ENCODE data around the gene CDH5. TPM values are rescaled to one million over a fixed set of nuclear protein-coding genes. Genes with fewer than 3 reads are reported as not detected.

Gene CDH5
- total RNA-seq, 2 donors from 2014 or later: 0.18 TPM; not detected in 1

- 80 to 86% methylated on average over 8 to 13 of the region's 13 CpGs for WGBS, 2 experiments (ENCODE audit: insufficient coverage in 1 of 2, insufficient read length in 1 of 2)
- peak; percentile 56 for TF ChIP-seq CTCF (conservative IDR thresholded peaks at IDR 0.05)
- Histone ChIP-seq H3K27ac (ENCODE audit: low read depth, low read length) (no peak overlapping the region), H3K4me3 (ENCODE audit: low read length) (no peak overlapping the region), H3K27me3 (ENCODE audit: control insufficient read depth, insufficient read depth, low read length, poor library complexity, severe bottlenecking) (no peaks in the 10 kb centered on the region), H3K36me3 (ENCODE audit: control insufficient read depth, insufficient read depth, low read length) (no peaks in the 10 kb centered on the region), H3K9ac (ENCODE audit: extremely low read depth, low read length, poor library complexity, severe bottlenecking) (no peak overlapping the region), H3K9me3 (ENCODE audit: control insufficient read depth, low read length) (no peaks in the 10 kb centered on the region), H3K4me1 (ENCODE audit: control insufficient read depth, insufficient read depth, low read length) (no peaks in the 10 kb centered on the region)
- Mint-ChIP-seq H3K36me3 (ENCODE audit: low read depth) (no peaks in the 10 kb centered on the region), H3K27me3 (ENCODE audit: insufficient read depth) (no peaks in the 10 kb centered on the region), H3K9me3 (no peaks in the 10 kb centered on the region), H3K4me1 (peaks cover 14% of the 10 kb centered on the region), H3K4me3 (no peak overlapping the region), H3K27ac (peak overlapping the region; percentile 96)
- peak; percentile 78 for DNase-seq
Measured at GRCh38 chr16:66382171-66382965, 15.9 kb downstream of the CDH5 start.

DNA sequence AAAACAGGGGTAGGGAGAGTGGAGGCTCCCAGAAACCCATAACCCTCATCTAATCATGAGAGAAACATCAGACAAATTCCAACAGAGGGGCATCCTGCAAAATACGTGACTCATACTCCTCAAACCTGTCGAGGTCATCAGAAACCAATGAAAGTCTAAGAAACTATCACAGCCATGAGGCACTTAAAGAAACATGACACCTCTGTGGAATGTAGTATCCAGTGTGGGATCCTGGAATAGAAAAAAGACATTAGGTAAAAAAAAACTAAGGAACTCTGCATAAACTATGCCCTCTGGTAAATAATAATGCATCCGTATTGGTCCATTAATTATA, 16.4 kb downstream of the CDH5 start:
- H3K27ac Mint-ChIP-seq: peak overlapping the region; percentile 96
- no peaks in the 10 kb centered on the region for H3K36me3 Mint-ChIP-seq (ENCODE audit: low read depth)
- no peak overlapping the region for H3K4me3 Mint-ChIP-seq
- Histone ChIP-seq H3K9me3 (ENCODE audit: control insufficient read depth, low read length) (no peaks in the 10 kb centered on the region), H3K4me1 (ENCODE audit: control insufficient read depth, insufficient read depth, low read length) (no peaks in the 10 kb centered on the region), H3K27ac (ENCODE audit: low read depth, low read length) (no peak overlapping the region), H3K27me3 (ENCODE audit: control insufficient read depth, insufficient read depth, low read length, poor library complexity, severe bottlenecking) (no peaks in the 10 kb centered on the region), H3K4me3 (ENCODE audit: low read length) (no peak overlapping the region), H3K36me3 (ENCODE audit: control insufficient read depth, insufficient read depth, low read length) (no peaks in the 10 kb centered on the region), H3K9ac (ENCODE audit: extremely low read depth, low read length, poor library complexity, severe bottlenecking) (no peak overlapping the region)
- no peak for TF ChIP-seq CTCF (conservative IDR thresholded peaks at IDR 0.05)
- H3K4me1 Mint-ChIP-seq: peaks cover 14% of the 10 kb centered on the region
- DNase-seq: no peak
- H3K9me3 Mint-ChIP-seq: no peaks in the 10 kb centered on the region
- 72 to 80% methylated on average over 3 of the region's 3 CpGs for WGBS, 2 experiments (ENCODE audit: insufficient coverage in 1 of 2, insufficient read length in 1 of 2)
- no peaks in the 10 kb centered on the region for H3K27me3 Mint-ChIP-seq (ENCODE audit: insufficient read depth)

DNA sequence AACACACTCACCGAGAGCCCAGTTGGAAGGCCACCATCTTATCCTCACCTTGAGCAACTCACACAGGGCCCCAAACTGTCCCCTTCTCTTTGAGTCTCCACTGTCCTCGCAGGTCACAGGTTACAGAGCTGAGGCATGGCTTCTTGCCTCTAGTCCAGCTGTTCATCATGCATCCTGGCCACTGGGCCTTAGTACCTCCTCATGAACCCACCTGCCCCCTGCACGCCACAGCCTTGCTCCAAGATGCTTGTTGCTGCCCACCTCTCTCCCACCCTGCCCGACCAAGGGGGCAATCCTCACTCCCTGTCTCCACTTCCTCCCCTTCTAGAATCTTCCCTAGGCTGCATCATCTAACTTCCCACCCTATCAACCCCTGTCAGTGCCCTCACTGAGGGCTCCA, 17.1 kb downstream of the CDH5 start:
- H3K9ac ChIP-seq (ENCODE audit: extremely low read depth, low read length, poor library complexity, severe bottlenecking): no peak overlapping the region
- Mint-ChIP-seq H3K9me3 (no peaks in the 10 kb centered on the region), H3K4me3 (no peak overlapping the region), H3K27me3 (ENCODE audit: insufficient read depth) (no peaks in the 10 kb centered on the region), H3K4me1 (peaks cover 14% of the 10 kb centered on the region), H3K27ac (peak overlapping the region; percentile 96), H3K36me3 (ENCODE audit: low read depth) (no peaks in the 10 kb centered on the region)
- H3K27ac ChIP-seq (ENCODE audit: low read depth, low read length): no peak overlapping the region
- no peak overlapping the region for H3K4me3 ChIP-seq (ENCODE audit: low read length)
- no peaks in the 10 kb centered on the region for H3K9me3 ChIP-seq (ENCODE audit: control insufficient read depth, low read length)
- DNase-seq: no peak
- 92 to 100% methylated on average over 3 to 4 of the region's 4 CpGs for WGBS, 2 experiments (ENCODE audit: insufficient coverage in 1 of 2, insufficient read length in 1 of 2)
- H3K4me1 ChIP-seq (ENCODE audit: control insufficient read depth, insufficient read depth, low read length): no peaks in the 10 kb centered on the region
- H3K36me3 ChIP-seq (ENCODE audit: control insufficient read depth, insufficient read depth, low read length): no peaks in the 10 kb centered on the region
- TF ChIP-seq CTCF (conservative IDR thresholded peaks at IDR 0.05): no peak
- H3K27me3 ChIP-seq (ENCODE audit: control insufficient read depth, insufficient read depth, low read length, poor library complexity, severe bottlenecking): no peaks in the 10 kb centered on the region
